Erythroblast (primary cell): ENCODE results near the gene ACAN.

ENCODE experiments used
- GATA1 ChIP-seq: IDR thresholded peaks from 2 replicates; pipeline ENCODE4 v1.6.1; 2011; ENCODE audit warnings: low read depth, mild to moderate bottlenecking, control low read depth, low read length, moderate library complexity
- POLR2A ChIP-seq: IDR thresholded peaks from 2 replicates; pipeline ENCODE4 v1.6.1; 2011; ENCODE audit warnings: mild to moderate bottlenecking, low read length

GRCh38 chr15:88858934-88859333, 55.7 kb downstream of the ACAN start:
- TF ChIP-seq POLR2A = no peak
- TF ChIP-seq GATA1 = no peak
